Measurements from ENCODE around the gene PRRG2.
A peak's percentile ranks its signal among the peaks of the same experiment; 100 is the strongest.

The PRRG2 gene

GRCh38 chr19:49552749-49553148 is 28.4 kb upstream of the PRRG2 start:
- Histone ChIP-seq H3K36me3 (ENCODE audit: insufficient read depth, low read length) (no peaks in the 10 kb centered on the region), H3K9ac (ENCODE audit: low read depth, low read length) (no peak overlapping the region), H3K4me1 (ENCODE audit: insufficient read depth, low read length) (no peaks in the 10 kb centered on the region; the same call in 1 of the 2 replicates), H3K9me3 (ENCODE audit: control insufficient read depth, insufficient read depth, low read length) (no peaks in the 10 kb centered on the region)

- H3K36me3 ChIP-seq (ENCODE audit: insufficient read depth, low read length), result 0 out of 2 replicates have a peak, but pooled peaks cover under 1% of the 10 kb centered on the region
- H3K9me3 ChIP-seq (ENCODE audit: control insufficient read depth, insufficient read depth, low read length), result no peaks in the 10 kb centered on the region
- no peak overlapping the region for H3K9ac ChIP-seq (ENCODE audit: low read depth, low read length)
- no peaks in the 10 kb centered on the region; the same call in 1 of the 2 replicates for H3K4me1 ChIP-seq (ENCODE audit: insufficient read depth, low read length)
Measured at GRCh38 chr19:49553451-49554271, 27.5 kb upstream of the PRRG2 start.

GRCh38 chr19:49554701-49555181 is 26.4 kb upstream of the PRRG2 start:
- Histone ChIP-seq H3K9ac (ENCODE audit: low read depth, low read length) (no peak overlapping the region), H3K4me1 (ENCODE audit: insufficient read depth, low read length) (no peaks in the 10 kb centered on the region; the same call in 1 of the 2 replicates), H3K36me3 (ENCODE audit: insufficient read depth, low read length) (peaks cover 3% of the 10 kb centered on the region; the same call in 1 of the 2 replicates), H3K9me3 (ENCODE audit: control insufficient read depth, insufficient read depth, low read length) (no peaks in the 10 kb centered on the region)

GRCh38 chr19:49555600-49556411 is 25.3 kb upstream of the PRRG2 start:
- Histone ChIP-seq H3K9ac (ENCODE audit: low read depth, low read length) (peak overlapping the region; percentile 78), H3K36me3 (ENCODE audit: insufficient read depth, low read length) (peaks cover 3% of the 10 kb centered on the region; the same call in 1 of the 2 replicates), H3K9me3 (ENCODE audit: control insufficient read depth, insufficient read depth, low read length) (no peaks in the 10 kb centered on the region), H3K4me1 (ENCODE audit: insufficient read depth, low read length) (peaks cover 8% of the 10 kb centered on the region; the same call in 1 of the 2 replicates)

- peaks cover 15% of the 10 kb centered on the region; the same call in 1 of the 2 replicates for H3K4me1 ChIP-seq (ENCODE audit: insufficient read depth, low read length)
- peaks cover 3% of the 10 kb centered on the region; the same call in 1 of the 2 replicates for H3K36me3 ChIP-seq (ENCODE audit: insufficient read depth, low read length)
- no peaks in the 10 kb centered on the region for H3K9me3 ChIP-seq (ENCODE audit: control insufficient read depth, insufficient read depth, low read length)
- peak overlapping the region; percentile 78 for H3K9ac ChIP-seq (ENCODE audit: low read depth, low read length)
Measured at GRCh38 chr19:49556412-49557398, 24.4 kb upstream of the PRRG2 start.

- H3K9me3 ChIP-seq (ENCODE audit: control insufficient read depth, insufficient read depth, low read length), result no peaks in the 10 kb centered on the region
- H3K36me3 ChIP-seq (ENCODE audit: insufficient read depth, low read length), result peaks cover 3% of the 10 kb centered on the region; the same call in 1 of the 2 replicates
- no peak overlapping the region for H3K9ac ChIP-seq (ENCODE audit: low read depth, low read length)
- peaks cover 15% of the 10 kb centered on the region; the same call in 1 of the 2 replicates for H3K4me1 ChIP-seq (ENCODE audit: insufficient read depth, low read length)
Measured at GRCh38 chr19:49557641-49558325, 23.3 kb upstream of the PRRG2 start.

GRCh38 chr19:49558591-49558990 is 22.5 kb upstream of the PRRG2 start:
- peaks cover 3% of the 10 kb centered on the region; the same call in 1 of the 2 replicates for H3K36me3 ChIP-seq (ENCODE audit: insufficient read depth, low read length)

GRCh38 chr19:49559443-49559842 is 21.7 kb upstream of the PRRG2 start:
- Histone ChIP-seq H3K36me3 (ENCODE audit: insufficient read depth, low read length) (peaks cover 3% of the 10 kb centered on the region; the same call in 1 of the 2 replicates), H3K9me3 (ENCODE audit: control insufficient read depth, insufficient read depth, low read length) (no peaks in the 10 kb centered on the region), H3K4me1 (ENCODE audit: insufficient read depth, low read length) (peaks cover 15% of the 10 kb centered on the region; the same call in 1 of the 2 replicates), H3K9ac (ENCODE audit: low read depth, low read length) (no peak overlapping the region)

More at GRCh38 chr19:49558591-49558990, 22.5 kb upstream of the PRRG2 start:
- Histone ChIP-seq H3K9me3 (ENCODE audit: control insufficient read depth, insufficient read depth, low read length) (no peaks in the 10 kb centered on the region), H3K9ac (ENCODE audit: low read depth, low read length) (no peak overlapping the region), H3K4me1 (ENCODE audit: insufficient read depth, low read length) (peaks cover 15% of the 10 kb centered on the region; the same call in 1 of the 2 replicates)

- Histone ChIP-seq H3K4me1 (ENCODE audit: insufficient read depth, low read length) (peaks cover 15% of the 10 kb centered on the region; the same call in 1 of the 2 replicates), H3K36me3 (ENCODE audit: insufficient read depth, low read length) (peaks cover 3% of the 10 kb centered on the region; the same call in 1 of the 2 replicates), H3K9ac (ENCODE audit: low read depth, low read length) (no peak overlapping the region), H3K9me3 (ENCODE audit: control insufficient read depth, insufficient read depth, low read length) (no peaks in the 10 kb centered on the region)
Measured at GRCh38 chr19:49559928-49560327, 21.2 kb upstream of the PRRG2 start.

GRCh38 chr19:49560358-49560900 is 20.7 kb upstream of the PRRG2 start:
- no peaks in the 10 kb centered on the region for H3K9me3 ChIP-seq (ENCODE audit: control insufficient read depth, insufficient read depth, low read length)
- H3K9ac ChIP-seq (ENCODE audit: low read depth, low read length), result no peak overlapping the region
- peaks cover 3% of the 10 kb centered on the region; the same call in 1 of the 2 replicates for H3K36me3 ChIP-seq (ENCODE audit: insufficient read depth, low read length)
- H3K4me1 ChIP-seq (ENCODE audit: insufficient read depth, low read length), result peaks cover 15% of the 10 kb centered on the region; the same call in 1 of the 2 replicates

GRCh38 chr19:49564616-49565045 is 16.5 kb upstream of the PRRG2 start:
- H3K9ac ChIP-seq (ENCODE audit: low read depth, low read length), result no peak overlapping the region
- H3K4me1 ChIP-seq (ENCODE audit: insufficient read depth, low read length), result peaks cover 15% of the 10 kb centered on the region; the same call in 1 of the 2 replicates
- H3K36me3 ChIP-seq (ENCODE audit: insufficient read depth, low read length), result peaks cover 2% of the 10 kb centered on the region; the same call in 1 of the 2 replicates
- no peaks in the 10 kb centered on the region for H3K9me3 ChIP-seq (ENCODE audit: control insufficient read depth, insufficient read depth, low read length)

- Histone ChIP-seq H3K9ac (ENCODE audit: low read depth, low read length) (no peak overlapping the region), H3K4me1 (ENCODE audit: insufficient read depth, low read length) (peaks cover 12% of the 10 kb centered on the region; the same call in 1 of the 2 replicates), H3K9me3 (ENCODE audit: control insufficient read depth, insufficient read depth, low read length) (no peaks in the 10 kb centered on the region), H3K36me3 (ENCODE audit: insufficient read depth, low read length) (peaks cover 2% of the 10 kb centered on the region; the same call in 1 of the 2 replicates)
Measured at GRCh38 chr19:49565261-49565660, 15.9 kb upstream of the PRRG2 start.

All from ES-I3 (cell line).